OCI-LY1 (cell line): ENCODE results near the gene EXD3.
"Not testable (repeated sequence)": the region's sequence is repeated elsewhere in the genome, so short reads cannot be mapped to it uniquely, and the experiment has no call there.

ENCODE experiments used
- H2AFZ ChIP-seq: fragments of 200-600 bp; sonication (generic), shearing (Covaris generic); 2 replicates; pipeline ENCODE4 v1.6.0; 2014; ENCODE audit warnings: antibody characterized with exemption, mild to moderate bottlenecking, low read length
- H3F3A ChIP-seq: fragments of 200-600 bp; sonication (generic), shearing (Covaris generic); 2 replicates; pipeline ENCODE4 v1.6.0; 2014; ENCODE audit warnings: mild to moderate bottlenecking, antibody characterized with exemption, low read length, moderate library complexity; ENCODE audit not compliant: insufficient read depth
- H3K27ac ChIP-seq: fragments of 200-600 bp; sonication (generic); 2 replicates; pipeline ENCODE4 v1.5.1; 2014; ENCODE audit warnings: low read length, mixed run types, mild to moderate bottlenecking, low read depth; ENCODE audit not compliant: poor library complexity, severe bottlenecking
- H3K27me3 ChIP-seq: fragments of 200-600 bp; sonication (generic); 2 replicates; pipeline ENCODE4 v1.6.0; 2014; ENCODE audit warnings: antibody characterized with exemption, mild to moderate bottlenecking, low read length, moderate library complexity; ENCODE audit not compliant: insufficient read depth
- H3K36me3 ChIP-seq: fragments of 200-600 bp; sonication (generic); 2 replicates; pipeline ENCODE4 v1.6.1; 2014; ENCODE audit warnings: mild to moderate bottlenecking, antibody characterized with exemption, low read length, moderate library complexity, mixed read lengths; ENCODE audit not compliant: insufficient read depth
- H3K4me1 ChIP-seq: fragments of 200-600 bp; sonication (generic); 2 replicates; pipeline ENCODE4 v1.5.1; 2014; ENCODE audit warnings: mild to moderate bottlenecking, low read length, moderate library complexity; ENCODE audit not compliant: insufficient read depth, severe bottlenecking
- H3K4me2 ChIP-seq: fragments of 200-600 bp; sonication (generic), shearing (Covaris generic); 2 replicates; pipeline ENCODE4 v1.6.1; 2014; ENCODE audit warnings: low read length
- H3K4me3 ChIP-seq: fragments of 200-600 bp; sonication (generic); 2 replicates; pipeline ENCODE4 v1.5.1; 2014; ENCODE audit warnings: low read length, low read depth, mild to moderate bottlenecking, mixed read lengths; ENCODE audit not compliant: poor library complexity, severe bottlenecking
- H3K79me2 ChIP-seq: fragments of 200-600 bp; shearing (Covaris generic); 2 replicates; pipeline ENCODE4 v1.6.1; 2016; ENCODE audit warnings: mixed run types, low read length, mixed read lengths; ENCODE audit not compliant: insufficient read depth
- H3K9ac ChIP-seq: fragments of 200-600 bp; sonication (generic), shearing (Covaris generic); 2 replicates; pipeline ENCODE4 v1.6.1; 2014; ENCODE audit warnings: mild to moderate bottlenecking, low read length, mixed read lengths
- H3K9me2 ChIP-seq: fragments of 200-600 bp; sonication (generic), shearing (Covaris generic); 2 replicates; pipeline ENCODE4 v1.6.1; 2014; ENCODE audit warnings: low read depth, mild to moderate bottlenecking, low read length, mixed read lengths
- H3K9me3 ChIP-seq: fragments of 200-600 bp; shearing (Covaris generic); 2 replicates; pipeline ENCODE4 v1.6.1; 2014; ENCODE audit warnings: low read length, mixed read lengths
- H4K20me1 ChIP-seq: fragments of 200-600 bp; sonication (generic), shearing (Covaris generic); 2 replicates; pipeline ENCODE4 v1.6.0; 2016; ENCODE audit warnings: mild to moderate bottlenecking, low read length; ENCODE audit not compliant: insufficient read depth
- CTCF ChIP-seq: fragments of 200-600 bp; sonication (generic), shearing (Covaris generic); IDR thresholded peaks from 2 replicates; pipeline ENCODE4 v1.5.1; 2017; ENCODE audit warnings: mild to moderate bottlenecking, antibody characterized with exemption, low read length, moderate library complexity, mixed read lengths
- EZH2 ChIP-seq: fragments of 200-600 bp; sonication (generic), shearing (Covaris generic); IDR thresholded peaks from 2 replicates; pipeline ENCODE4 v1.8.0; 2017; ENCODE audit warnings: borderline replicate concordance, mixed run types, mild to moderate bottlenecking, antibody characterized with exemption, low read length, moderate library complexity, mixed read lengths

The EXD3 gene

GRCh38 chr9:137331929-137332328 is 91.0 kb downstream of the EXD3 start:
- H4K20me1 ChIP-seq: no peaks in the 10 kb centered on the region
- H3K9ac ChIP-seq: no peak overlapping the region
- H3K27me3 ChIP-seq: no peaks in the 10 kb centered on the region
- H3F3A ChIP-seq: no peaks in the 10 kb centered on the region
- H3K27ac ChIP-seq: no peak overlapping the region
- H2AFZ ChIP-seq: no peak overlapping the region
- TF ChIP-seq CTCF (no peak), EZH2 (no peak)
- H3K9me2 ChIP-seq: no peaks in the 10 kb centered on the region
- no peaks in the 10 kb centered on the region for H3K79me2 ChIP-seq
- H3K9me3 ChIP-seq: no peaks in the 10 kb centered on the region; the same call in none of the 2 replicates
- H3K4me2 ChIP-seq: no peak overlapping the region
- H3K4me1 ChIP-seq: no peaks in the 10 kb centered on the region
- no peaks in the 10 kb centered on the region for H3K36me3 ChIP-seq
- H3K4me3 ChIP-seq: no peak overlapping the region

- Histone ChIP-seq H3K4me3 (no peak overlapping the region), H3F3A (no peaks in the 10 kb centered on the region), H2AFZ (no peak overlapping the region), H3K36me3 (no peaks in the 10 kb centered on the region), H4K20me1 (no peaks in the 10 kb centered on the region), H3K4me1 (no peaks in the 10 kb centered on the region), H3K27me3 (peaks cover 4% of the 10 kb centered on the region; the same call in 1 of the 2 replicates), H3K9me2 (no peaks in the 10 kb centered on the region), H3K4me2 (no peak overlapping the region), H3K27ac (no peak overlapping the region), H3K9me3 (no peaks in the 10 kb centered on the region; the same call in 1 of the 2 replicates), H3K9ac (no peak overlapping the region), H3K79me2 (no peaks in the 10 kb centered on the region)
- TF ChIP-seq CTCF: no peak
Measured at GRCh38 chr9:137330689-137331088, 92.3 kb downstream of the EXD3 start.

GRCh38 chr9:137329590-137329989 is 93.4 kb downstream of the EXD3 start:
- not testable (repeated sequence) for H3K4me1 ChIP-seq, H3K4me3 ChIP-seq, H4K20me1 ChIP-seq, H3K27me3 ChIP-seq, H3K27ac ChIP-seq, H3K4me2 ChIP-seq, H2AFZ ChIP-seq, H3F3A ChIP-seq, H3K79me2 ChIP-seq, H3K9me2 ChIP-seq, H3K9ac ChIP-seq, H3K9me3 ChIP-seq, H3K36me3 ChIP-seq

GRCh38 chr9:137327641-137328550 is 95.1 kb downstream of the EXD3 start:
- not testable (repeated sequence) for H4K20me1 ChIP-seq, H3K4me2 ChIP-seq, H3K79me2 ChIP-seq, H3K9me3 ChIP-seq, H3K9me2 ChIP-seq, H3F3A ChIP-seq, H3K4me3 ChIP-seq, H3K27ac ChIP-seq, H3K27me3 ChIP-seq, H3K9ac ChIP-seq, H2AFZ ChIP-seq, H3K4me1 ChIP-seq, H3K36me3 ChIP-seq
